Ovary (tissue), 3 donors: ENCODE results near the gene RPS6KA4.

ENCODE experiments used
- CTCF ChIP-seq, 3 donors: fragments of 450-650 bp in 2 of 3; fragments of 200-600 bp in 1 of 3; IDR thresholded peaks; one replicate each; pipeline versions ENCODE4 v1.5.1 to v1.8.0; 2016 to 2022; ENCODE audit warnings: antibody characterized with exemption in 3 of 3, mild to moderate bottlenecking in 1 of 3
- POLR2A ChIP-seq: fragments of 450-650 bp; IDR thresholded peaks from one replicate; pipeline ENCODE4 v1.6.1; 2017; ENCODE audit warnings: antibody characterized with exemption, mild to moderate bottlenecking, moderate library complexity
- donor health status: DM: no; HTN: no; CAD: no.

GRCh38 chr11:64317325-64317960, 41.5 kb upstream of the RPS6KA4 start, which contains the start of gene TRMT112:
- no peak for TF ChIP-seq CTCF (IDR thresholded peaks at IDR 0.05)
- peak; percentile 96 for TF ChIP-seq POLR2A
